K562 (cell line): ENCODE results near the gene GINS2. TPM values are rescaled to one million over a fixed set of nuclear protein-coding genes. Genes with fewer than 3 reads are reported as not detected.

Experiments used
- ARID3A ChIP-seq: IDR thresholded peaks from 2 replicates; pipeline ENCODE4 v1.6.1; 2012; ENCODE audit warnings: low read depth, low read length, improper control_type of control experiment, borderline replicate concordance
- BMI1 ChIP-seq: fragments of 150-350 bp; IDR thresholded peaks from 2 replicates; pipeline ENCODE4 v1.6.1; 2014; ENCODE audit warnings: low read length
- CBX2 ChIP-seq: fragments of 200-600 bp; sonication (generic); IDR thresholded peaks from one replicate; pipeline ENCODE4 v1.6.1; 2012; ENCODE audit warnings: mild to moderate bottlenecking, low read length, inconsistent platforms; ENCODE audit not compliant: insufficient read depth, poor library complexity, severe bottlenecking
- CREB5 ChIP-seq: fragments of 250-450 bp; sonication (Bioruptor Pico); IDR thresholded peaks from 2 replicates; pipeline ENCODE4 v1.5.0; 2020; ENCODE audit warnings: mild to moderate bottlenecking
- CREBBP ChIP-seq: IDR thresholded peaks from one replicate; pipeline ENCODE4 v1.6.1; 2012; ENCODE audit warnings: low read depth, mild to moderate bottlenecking, control low read depth, inconsistent platforms, low read length
- PRDM10 ChIP-seq: fragments of 450-650 bp; IDR thresholded peaks from 2 replicates; pipeline ENCODE4 v1.6.1; 2018; ENCODE audit not compliant: partially characterized antibody
- ZBTB40 ChIP-seq, 2 experiments: fragments of 450-650 bp in 1 of 2; sonication (generic) in 1 of 2; formaldehyde crosslinking in 1 of 2; IDR thresholded peaks; 2 replicates each; pipeline versions ENCODE4 v1.7.1 to v1.9.0; 2016 to 2022; ENCODE audit warnings: inconsistent platforms in 1 of 2, mild to moderate bottlenecking in 1 of 2, missing genetic modification reagents in 1 of 2
- ZNF655 ChIP-seq: fragments of 250-450 bp; sonication (Bioruptor Pico); IDR thresholded peaks from 2 replicates; pipeline ENCODE4 v1.5.0; 2021
- polyA plus RNA-seq, 8 experiments: library from polyadenylated mRNA; depleted of rRNA in 4 of 8; stranded (reverse) in 5 of 8; unstranded in 3 of 8; fragments of >200 nt; fragmentation: Nextera tagmentation in 2 of 8; fragmentation: Illumina TruSeq in 1 of 8; extraction: Ambion mirVana in 2 of 8; extraction: Trizol in 1 of 8; gene quantifications; 2 replicates each; pipeline versions ENCODE4 v1.2.1 to v1.2.3, GENCODE V29; 2011 to 2014; ENCODE audit warnings: inconsistent platforms in 1 of 8, missing spikeins in 1 of 8
- total RNA-seq, 7 experiments: library from RNA; depleted of rRNA in 6 of 7; stranded (reverse); fragments of >200 nt in 6 of 7; fragmentation: Illumina TruSeq in 2 of 7; extraction: Trizol in 2 of 7; gene quantifications; 2 replicates each; pipeline versions ENCODE4 v1.2.1 to v1.2.3, GENCODE V29; 2011 to 2021; ENCODE audit warnings: low replicate concordance in 1 of 7

Gene GINS2
- total and polyA plus RNA-seq, 9 of the 15 experiments (the other 6 are each of a cell fraction or from before 2014, with no cell fraction given): 40.4 to 76.2 (median 44.6) TPM

- TF ChIP-seq ZBTB40 (IDR thresholded peaks at IDR 0.05) (peak; percentile 57; the same call in 1 of the 2 replicates), ZBTB40 (CRISPR knock-in tag; IDR thresholded peaks at IDR 0.05) (no peak), CREBBP (no peak), PRDM10 (no peak), ZNF655 (CRISPR knock-in tag) (no peak), CREB5 (CRISPR knock-in tag) (no peak), CBX2 (no peak), BMI1 (no peak), ARID3A (no peak)
Measured at GRCh38 chr16:85688586-85689284, at the start of gene GINS2 (continued).
